ENCODE data around the gene IQSEC3.
"Not testable (repeated sequence)": the region's sequence is repeated elsewhere in the genome, so short reads cannot be mapped to it uniquely, and the experiment has no call there.

DNA sequence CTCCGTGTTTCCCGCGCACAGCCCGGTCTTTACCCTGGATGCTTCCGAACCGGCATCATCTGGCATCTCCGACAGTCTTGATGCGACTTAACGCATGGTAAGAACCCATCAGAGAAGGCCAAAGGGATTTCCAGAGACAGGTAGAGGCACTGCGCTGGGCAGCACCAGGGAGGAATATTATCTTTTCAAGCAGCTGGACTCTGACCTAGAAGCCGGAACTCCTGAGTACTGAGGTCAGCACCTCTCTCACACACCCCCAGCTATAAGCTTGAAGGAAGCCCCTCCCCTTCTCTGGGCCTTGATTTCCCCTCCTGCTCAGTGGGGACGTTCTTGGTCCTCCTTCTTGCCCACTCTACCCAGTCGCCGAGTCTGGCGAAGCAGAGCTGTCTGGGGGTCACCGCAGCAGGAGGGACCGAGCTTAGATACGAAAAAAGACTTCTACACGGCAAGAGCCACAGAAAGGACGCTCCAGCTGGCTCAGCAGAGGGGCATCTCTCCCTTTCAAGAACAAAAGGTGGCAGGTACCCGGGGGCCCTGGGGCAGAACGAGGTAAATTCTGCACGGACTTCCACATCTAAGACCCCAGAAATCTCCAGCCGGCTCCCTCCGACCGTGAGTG lies 10.6 kb downstream of the IQSEC3 start:
- not testable (repeated sequence) for TF ChIP-seq POLR2A (IDR thresholded peaks at IDR 0.05; ENCODE audit: low read length); GATA1 (IDR thresholded peaks at IDR 0.05; ENCODE audit: low read depth, low read length)

Data from erythroblast (primary cell).